Epithelial cell of esophagus (primary cell): ENCODE results near the gene KCNE3.

ENCODE experiments used
- DNase-seq: peaks from one replicate; pipeline ENCODE4 v3.0.0; 2010; ENCODE audit warnings: low read depth
- H3K4me3 ChIP-seq: 2 replicates; pipeline ENCODE4 v1.5.1; 2011; ENCODE audit warnings: mild to moderate bottlenecking, low read length, control low read depth
- TF ChIP-seq, protein P1 (sequence below): IDR thresholded peaks from 2 replicates; pipeline ENCODE4 v1.5.1; 2011; ENCODE audit warnings: low read depth, mild to moderate bottlenecking, low read length, control low read depth, inconsistent platforms; ENCODE audit not compliant: insufficient read depth; ENCODE audit errors: missing control alignments

The KCNE3 gene

GRCh38 chr11:74457356-74457755, 10.0 kb downstream of the KCNE3 start:
- no peak for DNase-seq
- TF ChIP-seq, protein P1, sequence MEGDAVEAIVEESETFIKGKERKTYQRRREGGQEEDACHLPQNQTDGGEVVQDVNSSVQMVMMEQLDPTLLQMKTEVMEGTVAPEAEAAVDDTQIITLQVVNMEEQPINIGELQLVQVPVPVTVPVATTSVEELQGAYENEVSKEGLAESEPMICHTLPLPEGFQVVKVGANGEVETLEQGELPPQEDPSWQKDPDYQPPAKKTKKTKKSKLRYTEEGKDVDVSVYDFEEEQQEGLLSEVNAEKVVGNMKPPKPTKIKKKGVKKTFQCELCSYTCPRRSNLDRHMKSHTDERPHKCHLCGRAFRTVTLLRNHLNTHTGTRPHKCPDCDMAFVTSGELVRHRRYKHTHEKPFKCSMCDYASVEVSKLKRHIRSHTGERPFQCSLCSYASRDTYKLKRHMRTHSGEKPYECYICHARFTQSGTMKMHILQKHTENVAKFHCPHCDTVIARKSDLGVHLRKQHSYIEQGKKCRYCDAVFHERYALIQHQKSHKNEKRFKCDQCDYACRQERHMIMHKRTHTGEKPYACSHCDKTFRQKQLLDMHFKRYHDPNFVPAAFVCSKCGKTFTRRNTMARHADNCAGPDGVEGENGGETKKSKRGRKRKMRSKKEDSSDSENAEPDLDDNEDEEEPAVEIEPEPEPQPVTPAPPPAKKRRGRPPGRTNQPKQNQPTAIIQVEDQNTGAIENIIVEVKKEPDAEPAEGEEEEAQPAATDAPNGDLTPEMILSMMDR = no peak
- no peak overlapping the region for H3K4me3 ChIP-seq

- H3K4me3 ChIP-seq = no peak overlapping the region
- TF ChIP-seq, protein P1 = peak; percentile 91
- peak; percentile 75 for DNase-seq
These were observed 13.9 kb downstream of the KCNE3 start for GRCh38 chr11:74453373-74453975.

DNA sequence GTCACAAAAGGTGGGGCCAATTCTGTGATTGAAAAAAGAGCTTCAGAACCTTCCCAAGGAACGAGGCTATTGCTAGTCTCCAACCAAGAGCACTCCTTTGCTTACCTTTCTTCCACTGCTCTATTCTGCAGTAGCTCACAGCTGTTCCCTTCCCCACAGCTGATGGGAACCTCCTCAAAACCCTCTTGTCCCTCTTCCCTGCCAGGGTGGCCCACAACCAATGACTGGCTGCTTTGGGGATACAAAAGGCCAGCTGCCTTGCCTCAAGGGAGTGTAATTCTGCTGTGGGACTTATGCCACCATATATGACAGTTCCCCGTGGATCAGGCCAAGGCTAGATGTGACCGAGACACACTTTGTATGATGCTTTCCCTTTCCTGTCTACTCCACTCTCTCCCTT, 15.0 kb downstream of the KCNE3 start:
- TF ChIP-seq, protein P1 = no peak

DNA sequence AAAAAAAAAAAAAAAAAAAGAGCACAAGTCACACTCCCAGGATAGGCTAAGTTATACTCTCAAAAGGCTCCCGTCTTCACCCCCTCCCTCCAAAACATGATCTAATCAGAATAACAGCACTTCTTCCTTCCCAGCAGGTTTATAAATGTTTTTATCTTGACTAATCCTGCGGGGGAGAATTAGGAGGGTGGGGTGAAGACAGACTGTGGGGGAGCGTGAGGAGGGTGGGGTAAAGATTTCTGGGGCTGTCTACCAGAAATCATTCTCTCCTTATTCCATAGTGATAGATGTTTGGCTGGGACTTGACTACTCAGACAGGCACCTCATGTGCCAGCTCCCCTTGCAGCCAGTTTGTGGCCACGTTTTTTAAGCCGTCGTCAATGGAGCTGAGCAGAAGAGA, 17.0 kb downstream of the KCNE3 start:
- no peak for DNase-seq

More for the DNA sequence above, 15.0 kb downstream of the KCNE3 start:
- H3K4me3 ChIP-seq = no peak overlapping the region
- no peak for DNase-seq

GRCh38 chr11:74449369-74449931, 17.9 kb downstream of the KCNE3 start:
- H3K4me3 ChIP-seq = no peak overlapping the region
- TF ChIP-seq, protein P1 = peak; percentile 73
- peak; percentile 76 for DNase-seq

More for the DNA sequence above, 17.0 kb downstream of the KCNE3 start:
- no peak overlapping the region for H3K4me3 ChIP-seq
- TF ChIP-seq, protein P1 = no peak

- H3K4me3 ChIP-seq = no peak overlapping the region
- no peak for DNase-seq
- TF ChIP-seq, protein P1 = no peak
These were observed 19.6 kb downstream of the KCNE3 start for GRCh38 chr11:74447720-74448119.

- TF ChIP-seq, protein P1 = no peak
- no peak for DNase-seq
These were observed 20.8 kb downstream of the KCNE3 start for GRCh38 chr11:74446532-74446938.

More at GRCh38 chr11:74446532-74446938, 20.8 kb downstream of the KCNE3 start:
- H3K4me3 ChIP-seq = no peak overlapping the region
